Activated naive CD4-positive, alpha-beta T cell treated with anti-CD3 and anti-CD28 coated beads, Interleukin-2, amount 50 U/mL, for 72 hours (primary cell): Measurements from ENCODE around the gene ZSCAN5C. TPM values are rescaled to one million over a fixed set of nuclear protein-coding genes. Genes with fewer than 3 reads are reported as not detected.
"Not testable (repeated sequence)": the region's sequence is repeated elsewhere in the genome, so short reads cannot be mapped to it uniquely, and the experiment has no call there.

ENCODE experiments used
- ATAC-seq, 2 donors: fragments of 150-1000 bp; cut with Tn5 transposase; 2 replicates each; pipeline ENCODE4 v1.10.0; 2021; ENCODE audit warnings: mild to moderate bottlenecking in 2 of 2, moderate library complexity in 2 of 2
- DNase-seq, 2 donors: peaks; one replicate each; pipeline ENCODE4 v3.0.0; 2021 to 2022; ENCODE audit warnings: low spot score in 2 of 2
- H3K27ac Mint-ChIP-seq, 2 donors: one replicate each; pipeline ENCODE4 v1.8.0; 2022; ENCODE audit warnings: mild to moderate bottlenecking in 2 of 2, mixed read lengths in 2 of 2
- H3K36me3 Mint-ChIP-seq, 2 donors: one replicate each; pipeline ENCODE4 v1.8.0; 2022; ENCODE audit warnings: mixed read lengths in 2 of 2
- H3K9me3 Mint-ChIP-seq, 2 donors: one replicate each; pipeline ENCODE4 v1.8.0; 2022; ENCODE audit warnings: mixed read lengths in 2 of 2
- total RNA-seq, 2 donors: library from RNA; stranded (reverse); gene quantifications; one replicate each; pipeline ENCODE4 v1.2.3, GENCODE V29; 2022

The ZSCAN5C gene
- total RNA-seq, 2 donors from 2014 or later, result not detected

GRCh38 chr19:56176881-56177280 is 25.2 kb upstream of the ZSCAN5C start:
- DNase-seq (no peak), ATAC-seq (no peak)
- H3K27ac Mint-ChIP-seq, result no peak overlapping the region
- no peaks in the 10 kb centered on the region for H3K9me3 Mint-ChIP-seq
- H3K36me3 Mint-ChIP-seq, result no peaks in the 10 kb centered on the region

GRCh38 chr19:56177564-56178243 is 24.4 kb upstream of the ZSCAN5C start:
- no peaks in the 10 kb centered on the region for H3K36me3 Mint-ChIP-seq
- ATAC-seq (no peak), DNase-seq (no peak)
- no peak overlapping the region for H3K27ac Mint-ChIP-seq
- H3K9me3 Mint-ChIP-seq, result no peaks in the 10 kb centered on the region

- H3K27ac Mint-ChIP-seq, result no peak overlapping the region
- no peak for ATAC-seq
- H3K36me3 Mint-ChIP-seq, result no peaks in the 10 kb centered on the region
- DNase-seq, result no peak
- H3K9me3 Mint-ChIP-seq, result no peaks in the 10 kb centered on the region
These were observed 12.3 kb upstream of the ZSCAN5C start for GRCh38 chr19:56189785-56190184.

GRCh38 chr19:56191115-56191514 is 11.0 kb upstream of the ZSCAN5C start:
- no peaks in the 10 kb centered on the region for H3K9me3 Mint-ChIP-seq
- H3K36me3 Mint-ChIP-seq, result no peaks in the 10 kb centered on the region
- H3K27ac Mint-ChIP-seq, result no peak overlapping the region
- DNase-seq (no peak), ATAC-seq (no peak)

DNA sequence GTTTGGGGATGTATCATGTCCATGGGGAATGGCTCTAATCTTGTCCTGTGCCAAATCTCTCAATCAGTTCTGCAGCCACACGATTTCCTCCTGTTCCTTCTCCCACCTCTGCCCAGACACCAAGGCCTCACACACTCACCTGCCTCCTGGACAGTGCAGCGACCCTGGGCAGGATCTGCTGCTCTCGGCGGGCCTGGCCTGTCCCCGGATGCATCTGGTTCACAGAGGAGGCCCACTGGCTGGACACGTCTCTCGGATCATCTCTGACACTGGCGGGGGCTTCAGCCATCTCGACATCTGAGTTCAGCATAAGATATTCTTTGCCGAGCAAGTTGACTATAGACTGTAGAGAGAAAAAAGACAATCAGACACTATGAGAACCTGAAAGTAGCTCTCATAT is 10.4 kb upstream of the ZSCAN5C start:
- H3K27ac Mint-ChIP-seq, result no peak overlapping the region
- DNase-seq, result no peak
- no peaks in the 10 kb centered on the region for H3K9me3 Mint-ChIP-seq
- no peak for ATAC-seq
- no peaks in the 10 kb centered on the region for H3K36me3 Mint-ChIP-seq

- DNase-seq (no peak), ATAC-seq (no peak)
- Mint-ChIP-seq H3K9me3 (no peaks in the 10 kb centered on the region), H3K36me3 (no peaks in the 10 kb centered on the region), H3K27ac (no peak overlapping the region)
These were observed 8.0 kb upstream of the ZSCAN5C start for GRCh38 chr19:56193981-56194640.

- not testable (repeated sequence) for H3K36me3 Mint-ChIP-seq, H3K27ac Mint-ChIP-seq, H3K9me3 Mint-ChIP-seq, ATAC-seq, DNase-seq
These were observed 4.4 kb upstream of the ZSCAN5C start, which contains the start of gene ZSCAN5B for GRCh38 chr19:56197646-56198045. Gene ZSCAN5B, minus strand, starts transcription at chr19:56197783. Its CDS starts 4,731 bp downstream, at chr19:56193052.

DNA sequence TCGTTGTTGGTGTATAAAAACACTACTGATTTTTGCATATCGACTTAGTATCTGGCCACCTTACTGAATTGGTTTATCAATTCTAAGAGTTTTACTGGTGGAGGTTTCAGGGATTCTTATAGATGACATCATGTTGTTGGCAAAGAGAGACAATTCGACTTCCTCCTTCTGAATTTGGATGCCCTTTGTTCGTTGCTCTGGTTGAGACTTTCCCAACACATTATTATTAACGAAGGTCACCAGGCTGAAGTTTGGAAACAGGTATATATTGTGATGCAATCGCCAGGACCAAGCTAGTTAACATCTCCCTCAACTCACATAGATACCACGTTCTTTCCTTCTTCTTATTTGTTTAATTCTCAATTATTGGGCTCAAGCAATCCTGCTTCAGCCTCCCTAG is 2.4 kb upstream of the ZSCAN5C start:
- no peak overlapping the region for H3K27ac Mint-ChIP-seq
- no peak for DNase-seq
- no peaks in the 10 kb centered on the region for H3K9me3 Mint-ChIP-seq
- H3K36me3 Mint-ChIP-seq, result no peaks in the 10 kb centered on the region
- ATAC-seq, result no peak

DNA sequence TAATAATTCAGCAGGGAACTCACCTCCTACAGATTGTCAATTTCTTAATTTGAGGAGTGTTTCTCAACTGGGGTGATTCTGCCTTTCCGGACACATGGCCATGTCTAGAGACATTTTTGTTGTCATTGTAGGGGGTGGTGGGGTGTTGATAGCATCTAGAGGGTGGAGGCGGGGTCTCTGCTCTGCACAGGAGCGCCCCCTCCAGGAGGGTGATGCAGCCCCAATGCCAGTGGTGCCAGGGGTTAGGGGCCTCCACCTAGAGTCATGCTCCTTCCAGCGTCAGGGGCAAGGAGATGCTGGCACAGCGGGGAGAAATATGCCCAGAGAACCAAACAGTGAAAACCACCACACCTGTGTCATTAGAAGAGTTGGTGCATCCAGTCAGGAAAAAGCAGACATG is 5.5 kb downstream of the ZSCAN5C start:
- not testable (repeated sequence) for H3K36me3 Mint-ChIP-seq, ATAC-seq, H3K9me3 Mint-ChIP-seq

GRCh38 chr19:56209091-56209490 is 7.0 kb downstream of the ZSCAN5C start:
- Mint-ChIP-seq H3K27ac (no peak overlapping the region), H3K9me3 (no peaks in the 10 kb centered on the region), H3K36me3 (no peaks in the 10 kb centered on the region)
- ATAC-seq (no peak), DNase-seq (no peak)

More for the DNA sequence above, 5.5 kb downstream of the ZSCAN5C start:
- DNase-seq, H3K27ac Mint-ChIP-seq: not testable (repeated sequence)

GRCh38 chr19:56210036-56210435 is 8.0 kb downstream of the ZSCAN5C start:
- ATAC-seq, result not testable (repeated sequence)

DNA sequence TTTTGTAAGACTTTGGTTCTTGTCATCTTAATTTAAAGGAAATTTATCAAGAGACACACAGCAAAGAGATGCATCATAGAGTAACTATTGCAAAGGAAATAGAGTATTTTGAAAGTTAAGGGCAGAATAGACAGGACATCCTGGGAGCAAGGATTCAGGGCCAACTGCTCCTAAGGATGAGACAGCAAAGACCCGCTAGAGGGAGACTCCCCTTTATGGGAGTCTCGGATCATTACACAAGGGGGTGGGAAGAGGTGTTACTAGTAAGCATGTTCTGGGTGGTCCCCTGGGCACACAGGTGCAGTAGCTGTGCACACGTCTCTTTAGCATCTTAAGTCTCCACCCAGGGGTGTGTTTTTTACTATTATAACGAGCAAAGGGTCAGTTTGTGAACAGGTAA is 9.6 kb downstream of the ZSCAN5C start:
- Mint-ChIP-seq H3K36me3 (no peaks in the 10 kb centered on the region), H3K9me3 (no peaks in the 10 kb centered on the region), H3K27ac (no peak overlapping the region)
- DNase-seq (no peak), ATAC-seq (no peak)

More at GRCh38 chr19:56210036-56210435, 8.0 kb downstream of the ZSCAN5C start:
- H3K27ac Mint-ChIP-seq, DNase-seq, H3K36me3 Mint-ChIP-seq, H3K9me3 Mint-ChIP-seq: not testable (repeated sequence)

DNA sequence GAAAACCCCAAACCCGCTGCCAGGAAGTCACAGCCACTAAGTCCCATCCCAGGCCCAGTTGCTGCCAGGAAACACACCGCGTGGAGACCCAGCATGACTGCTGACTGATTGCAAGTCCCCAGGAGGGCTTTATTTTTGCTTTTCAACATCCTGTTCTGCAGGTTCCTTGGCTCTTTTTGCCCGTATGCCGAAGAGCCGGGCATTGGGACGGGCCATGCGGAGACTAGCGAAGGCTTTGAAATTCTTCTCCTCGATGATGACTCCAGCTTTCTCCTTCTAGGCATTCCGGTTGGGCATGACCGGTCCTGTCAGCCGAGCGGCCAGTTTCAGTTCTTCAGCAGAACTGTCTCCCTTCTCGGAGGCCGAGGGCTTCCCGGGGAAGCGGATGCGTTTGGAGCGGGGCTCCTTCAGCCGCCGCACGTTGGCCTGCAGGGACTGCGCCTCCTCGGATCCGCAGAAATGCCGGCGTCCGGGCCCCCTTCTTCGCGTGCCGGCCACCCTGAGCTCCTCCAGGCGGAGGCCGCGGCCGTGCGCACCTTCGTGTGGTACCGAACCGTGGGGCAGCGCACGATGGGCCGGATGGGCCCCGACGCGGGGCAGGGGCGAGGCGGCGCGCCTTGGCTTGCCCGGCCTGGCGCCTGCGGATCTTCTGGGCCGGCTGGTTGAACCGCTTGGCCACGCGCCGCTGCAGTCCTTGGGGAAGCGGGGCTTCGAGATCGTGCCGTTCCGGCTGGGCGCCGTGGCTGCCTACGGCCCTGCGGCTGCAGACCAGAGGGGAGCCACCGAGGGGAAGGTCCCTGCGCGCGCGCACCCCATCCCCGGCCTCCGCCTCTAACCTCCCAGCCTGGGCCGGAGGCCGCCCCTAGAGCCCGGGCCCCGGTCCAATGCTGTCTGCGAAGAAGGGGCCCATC is 15.2 kb downstream of the ZSCAN5C start:
- H3K9me3 Mint-ChIP-seq, result no peaks in the 10 kb centered on the region
- ATAC-seq (no peak), DNase-seq (no peak)
- peaks cover 0 to 10% of the 10 kb centered on the region in 2 donors for H3K36me3 Mint-ChIP-seq
- H3K27ac Mint-ChIP-seq, result no peak overlapping the region

- ATAC-seq, result no peak
- H3K27ac Mint-ChIP-seq, result no peak overlapping the region
- H3K36me3 Mint-ChIP-seq, result peaks cover 0 to 19% of the 10 kb centered on the region in 2 donors
- no peak for DNase-seq
- no peaks in the 10 kb centered on the region for H3K9me3 Mint-ChIP-seq
These were observed 16.9 kb downstream of the ZSCAN5C start for GRCh38 chr19:56218961-56219360.

- peaks cover 0 to 19% of the 10 kb centered on the region in 2 donors for H3K36me3 Mint-ChIP-seq
- H3K27ac Mint-ChIP-seq, H3K9me3 Mint-ChIP-seq, ATAC-seq, DNase-seq: not testable (repeated sequence)
These were observed 19.4 kb downstream of the ZSCAN5C start for GRCh38 chr19:56221442-56221841.

DNA sequence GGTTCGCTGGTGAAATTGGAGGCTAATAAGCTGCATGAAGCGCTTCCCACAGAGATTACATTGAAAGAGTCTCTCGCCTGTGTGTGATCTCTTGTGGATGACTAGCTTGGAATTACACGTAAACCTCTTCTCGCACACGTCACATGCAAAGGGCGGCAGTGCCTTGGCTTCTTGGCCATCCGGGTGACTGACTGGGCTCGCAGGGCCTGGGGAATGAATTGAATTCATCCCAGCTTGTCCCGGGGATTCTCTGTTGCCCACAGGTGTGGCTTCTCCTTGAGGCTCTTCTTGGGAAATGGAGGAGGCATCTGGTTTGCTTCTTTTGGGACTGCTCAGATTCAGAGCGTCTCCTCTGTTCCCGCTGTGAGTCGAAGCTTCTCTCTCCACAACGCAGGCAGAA is 19.8 kb downstream of the ZSCAN5C start:
- no peaks in the 10 kb centered on the region for H3K9me3 Mint-ChIP-seq
- DNase-seq (no peak), ATAC-seq (no peak)
- H3K27ac Mint-ChIP-seq, result no peak overlapping the region
- peaks cover 0 to 19% of the 10 kb centered on the region in 2 donors for H3K36me3 Mint-ChIP-seq

GRCh38 chr19:56222901-56223300 is 20.8 kb downstream of the ZSCAN5C start:
- Mint-ChIP-seq H3K27ac (peak overlapping the region in 1 of 2 donors; percentile 73), H3K36me3 (peaks cover 0 to 19% of the 10 kb centered on the region in 2 donors), H3K9me3 (no peaks in the 10 kb centered on the region)
- ATAC-seq (no peak), DNase-seq (no peak)
